ENCODE results near the gene RFK. TPM values are rescaled to one million over a fixed set of nuclear protein-coding genes. Genes with fewer than 3 reads are reported as not detected.

The RFK gene
- total RNA-seq, 2 experiments from 2014 or later = 14.5 to 15.5 TPM

- POLR2A ChIA-PET = no interaction called here
Measured at GRCh38 chr9:76415731-76416130, 21.5 kb upstream of the RFK start.

GRCh38 chr9:76415154-76415553 is 20.9 kb upstream of the RFK start:
- ChIA-PET CTCF (no interaction called here), POLR2A (interaction anchor here (0.6 kb wide), 1 partner anchor 24 kb away, joined by 11 read pairs; no protein-coding TSS in a partner anchor)

More at GRCh38 chr9:76415731-76416130, 21.5 kb upstream of the RFK start:
- CTCF ChIA-PET = no interaction called here

- ChIA-PET CTCF (no interaction called here), POLR2A (interaction anchor here (0.6 kb wide), 1 partner anchor 24 kb away, joined by 11 read pairs; no protein-coding TSS in a partner anchor)
Measured at GRCh38 chr9:76414661-76415060, 20.4 kb upstream of the RFK start.

- CTCF ChIA-PET = interaction anchor here (1.2 kb wide), 1 partner anchor 286 kb away, joined by 3 read pairs; no protein-coding TSS in a partner anchor
- POLR2A ChIA-PET = no interaction called here
Measured at GRCh38 chr9:76413658-76414057, 19.4 kb upstream of the RFK start.

GRCh38 chr9:76412638-76413037 is 18.4 kb upstream of the RFK start:
- CTCF ChIA-PET = interaction anchor here (1.2 kb wide), 1 partner anchor 287 kb away, joined by 3 read pairs; no protein-coding TSS in a partner anchor
- POLR2A ChIA-PET = no interaction called here

GRCh38 chr9:76405868-76406267 is 11.6 kb upstream of the RFK start:
- ChIA-PET POLR2A (interaction anchor here (0.6 kb wide), 1 partner anchor 15 kb away, joined by 5 read pairs; no protein-coding TSS in a partner anchor), CTCF (no interaction called here)

GRCh38 chr9:76405340-76405739 is 11.1 kb upstream of the RFK start:
- CTCF ChIA-PET = no interaction called here
- POLR2A ChIA-PET = no interaction called here

- CTCF ChIA-PET = interaction anchor here (1.1 kb wide), 1 partner anchor 16 kb away, joined by 3 read pairs; no protein-coding TSS in a partner anchor
- POLR2A ChIA-PET = interaction anchor here (0.7 kb wide), 1 partner anchor 10 kb away, joined by 4 read pairs; the partner anchor contains the start of gene RFK
Measured at GRCh38 chr9:76404401-76404800, 10.2 kb upstream of the RFK start.

- ChIA-PET POLR2A (no interaction called here), CTCF (no interaction called here)
Measured at GRCh38 chr9:76403352-76403751, 9.1 kb upstream of the RFK start.

GRCh38 chr9:76401580-76402354 is 7.5 kb upstream of the RFK start:
- POLR2A ChIA-PET = no interaction called here
- CTCF ChIA-PET = interaction anchor here (0.6 to 1.2 kb wide), 3 partner anchors 35 to 257 kb away, joined by 3 read pairs; partner anchors contain the start of gene GCNT1

- ChIA-PET CTCF (interaction anchor here (0.6 to 1.2 kb wide), 3 partner anchors 36 to 258 kb away, joined by 3 read pairs; partner anchors contain the start of gene GCNT1), POLR2A (no interaction called here)
Measured at GRCh38 chr9:76401176-76401575, 7.0 kb upstream of the RFK start.

- ChIA-PET CTCF (interaction anchor here (0.9 kb wide), 1 partner anchor 58 kb away, joined by 3 read pairs; the partner anchor contains the start of gene GCNT1), POLR2A (no interaction called here)
Measured at GRCh38 chr9:76400534-76401096, 6.4 kb upstream of the RFK start.

GRCh38 chr9:76399856-76400255 is 5.6 kb upstream of the RFK start:
- ChIA-PET CTCF (no interaction called here), POLR2A (no interaction called here)

GRCh38 chr9:76396597-76396996 is 2.4 kb upstream of the RFK start:
- ChIA-PET CTCF (no interaction called here), POLR2A (no interaction called here)

- CTCF ChIA-PET = no interaction called here
- POLR2A ChIA-PET = no interaction called here
Measured at GRCh38 chr9:76396144-76396543, 1.9 kb upstream of the RFK start.

GRCh38 chr9:76395381-76395780 is 1.2 kb upstream of the RFK start:
- CTCF ChIA-PET = interaction anchor here (1.6 kb wide), 1 partner anchor 56 kb away, joined by 4 read pairs; no protein-coding TSS in a partner anchor
- POLR2A ChIA-PET = interaction anchor here (0.8 to 1.9 kb wide), 2 partner anchors 47 to 167 kb away, joined by 3 to 4 read pairs; no protein-coding TSS in a partner anchor

GRCh38 chr9:76394960-76395252 is 680 bp upstream of the RFK start:
- ChIA-PET CTCF (interaction anchor here (1.6 kb wide), 1 partner anchor 57 kb away, joined by 4 read pairs; no protein-coding TSS in a partner anchor), POLR2A (interaction anchor here (0.7 to 1.9 kb wide), 4 partner anchors 46 to 168 kb away, joined by 3 to 4 read pairs (median 4); no protein-coding TSS in a partner anchor)

- ChIA-PET CTCF (no interaction called here), POLR2A (no interaction called here)
Measured at GRCh38 chr9:76390656-76391055, 3.6 kb downstream of the RFK start.

GRCh38 chr9:76379494-76379893 is 14.7 kb downstream of the RFK start:
- POLR2A ChIA-PET = no interaction called here
- CTCF ChIA-PET = no interaction called here

- POLR2A ChIA-PET = no interaction called here
- CTCF ChIA-PET = interaction anchor here (0.6 kb wide), 1 partner anchor 69 kb away, joined by 3 read pairs; no protein-coding TSS in a partner anchor
Measured at GRCh38 chr9:76378367-76379073, 15.7 kb downstream of the RFK start.

All from activated CD8-positive, alpha-beta memory T cell treated with anti-CD3 and anti-CD28 coated beads for 36 hours (primary cell).